ENCODE data around the gene RGS3. TPM values are rescaled to one million over a fixed set of nuclear protein-coding genes. Genes with fewer than 3 reads are reported as not detected.

The RGS3 gene
- total RNA-seq, 2 donors from 2014 or later: 36.5 to 48.2 TPM

- no peak for ATAC-seq (replicated peaks in 1 of 2)
- H3K27me3 Mint-ChIP-seq (ENCODE audit: low read depth): no peaks in the 10 kb centered on the region
- H3K9me3 Mint-ChIP-seq: no peaks in the 10 kb centered on the region
- no peaks in the 10 kb centered on the region for H3K36me3 Mint-ChIP-seq (ENCODE audit: insufficient read depth in 2 of 2)
- no peak overlapping the region for H3K27ac Mint-ChIP-seq
- no peak overlapping the region for H3K4me3 Mint-ChIP-seq
- peaks cover 44% of the 10 kb centered on the region for H3K4me1 Mint-ChIP-seq (ENCODE audit: low read depth)
- DNase-seq: no peak
These were observed 111.1 kb downstream of the RGS3 start for GRCh38 chr9:113574441-113575262.

- peak overlapping the region; percentile 21 for H3K27ac Mint-ChIP-seq
- ATAC-seq (replicated peaks in 1 of 2) (no peak), DNase-seq (no peak)
- no peaks in the 10 kb centered on the region for H3K27me3 Mint-ChIP-seq (ENCODE audit: low read depth)
- H3K9me3 Mint-ChIP-seq: no peaks in the 10 kb centered on the region
- peaks cover 66% of the 10 kb centered on the region for H3K4me1 Mint-ChIP-seq (ENCODE audit: low read depth)
- H3K4me3 Mint-ChIP-seq: peak overlapping the region; percentile 66 to 87
- H3K36me3 Mint-ChIP-seq (ENCODE audit: insufficient read depth in 2 of 2): no peaks in the 10 kb centered on the region
These were observed 114.2 kb downstream of the RGS3 start for GRCh38 chr9:113577525-113578261.

- Mint-ChIP-seq H3K27ac (peak overlapping the region; percentile 62), H3K36me3 (ENCODE audit: insufficient read depth in 2 of 2) (peaks cover 0 to 5% of the 10 kb centered on the region in 2 donors), H3K4me3 (peak overlapping the region; percentile 66 to 87), H3K9me3 (no peaks in the 10 kb centered on the region), H3K27me3 (ENCODE audit: low read depth) (no peaks in the 10 kb centered on the region), H3K4me1 (ENCODE audit: low read depth) (peaks cover 72% of the 10 kb centered on the region)
- DNase-seq (peak; percentile 9 to 20), ATAC-seq (replicated peaks in 1 of 2) (peak in 1 of 2 donors; percentile 0)
These were observed 114.8 kb downstream of the RGS3 start for GRCh38 chr9:113578279-113578865.

GRCh38 chr9:113578882-113579282 lies 115.4 kb downstream of the RGS3 start:
- peak overlapping the region; percentile 62 for H3K27ac Mint-ChIP-seq
- peaks cover 76% of the 10 kb centered on the region for H3K4me1 Mint-ChIP-seq (ENCODE audit: low read depth)
- no peaks in the 10 kb centered on the region for H3K27me3 Mint-ChIP-seq (ENCODE audit: low read depth)
- DNase-seq (peak; percentile 92 to 93), ATAC-seq (replicated peaks in 1 of 2) (peak; percentile 77)
- no peaks in the 10 kb centered on the region for H3K9me3 Mint-ChIP-seq
- peaks cover 0 to 9% of the 10 kb centered on the region in 2 donors for H3K36me3 Mint-ChIP-seq (ENCODE audit: insufficient read depth in 2 of 2)
- H3K4me3 Mint-ChIP-seq: peak overlapping the region; percentile 66 to 87

- Mint-ChIP-seq H3K27ac (peak overlapping the region; percentile 92), H3K27me3 (ENCODE audit: low read depth) (no peaks in the 10 kb centered on the region), H3K4me1 (ENCODE audit: low read depth) (peaks cover 76% of the 10 kb centered on the region), H3K9me3 (no peaks in the 10 kb centered on the region), H3K4me3 (peak overlapping the region; percentile 66 to 87), H3K36me3 (ENCODE audit: insufficient read depth in 2 of 2) (peaks cover 0 to 9% of the 10 kb centered on the region in 2 donors)
- peak; percentile 39 to 41 for DNase-seq
- ATAC-seq (replicated peaks in 1 of 2): peak; percentile 5 to 12
These were observed 115.9 kb downstream of the RGS3 start for GRCh38 chr9:113579283-113580040.

GRCh38 chr9:113580041-113580953 lies 116.8 kb downstream of the RGS3 start:
- DNase-seq: peak; percentile 83
- Mint-ChIP-seq H3K4me3 (peak overlapping the region; percentile 66 to 87), H3K27me3 (ENCODE audit: low read depth) (no peaks in the 10 kb centered on the region), H3K36me3 (ENCODE audit: insufficient read depth in 2 of 2) (peaks cover 0 to 11% of the 10 kb centered on the region in 2 donors), H3K9me3 (no peaks in the 10 kb centered on the region), H3K27ac (peak overlapping the region; percentile 92), H3K4me1 (ENCODE audit: low read depth) (peaks cover 82% of the 10 kb centered on the region)
- ATAC-seq (replicated peaks in 1 of 2): peak; percentile 53

GRCh38 chr9:113580954-113581311 lies 117.4 kb downstream of the RGS3 start:
- no peaks in the 10 kb centered on the region for H3K27me3 Mint-ChIP-seq (ENCODE audit: low read depth)
- peaks cover 0 to 13% of the 10 kb centered on the region in 2 donors for H3K36me3 Mint-ChIP-seq (ENCODE audit: insufficient read depth in 2 of 2)
- no peaks in the 10 kb centered on the region for H3K9me3 Mint-ChIP-seq
- DNase-seq: no peak
- peaks cover 89% of the 10 kb centered on the region for H3K4me1 Mint-ChIP-seq (ENCODE audit: low read depth)
- H3K4me3 Mint-ChIP-seq: peak overlapping the region; percentile 66 to 87
- peak overlapping the region; percentile 91 for H3K27ac Mint-ChIP-seq
- no peak for ATAC-seq (replicated peaks in 1 of 2)

- Mint-ChIP-seq H3K9me3 (no peaks in the 10 kb centered on the region), H3K4me1 (ENCODE audit: low read depth) (peaks cover 98% of the 10 kb centered on the region), H3K4me3 (peak overlapping the region; percentile 66 to 87), H3K27ac (peak overlapping the region; percentile 52), H3K27me3 (ENCODE audit: low read depth) (no peaks in the 10 kb centered on the region), H3K36me3 (ENCODE audit: insufficient read depth in 2 of 2) (peaks cover 0 to 13% of the 10 kb centered on the region in 2 donors)
- ATAC-seq (replicated peaks in 1 of 2): peak; percentile 66 to 72
- peak; percentile 84 to 86 for DNase-seq
These were observed 118.6 kb downstream of the RGS3 start for GRCh38 chr9:113581865-113582697.

GRCh38 chr9:113582698-113583200 lies 119.2 kb downstream of the RGS3 start:
- H3K36me3 Mint-ChIP-seq (ENCODE audit: insufficient read depth in 2 of 2): peaks cover 0 to 13% of the 10 kb centered on the region in 2 donors

GRCh38 chr9:113583511-113584427 lies 120.2 kb downstream of the RGS3 start:
- Mint-ChIP-seq H3K27me3 (ENCODE audit: low read depth) (no peaks in the 10 kb centered on the region), H3K36me3 (ENCODE audit: insufficient read depth in 2 of 2) (peaks cover 0 to 13% of the 10 kb centered on the region in 2 donors), H3K9me3 (no peaks in the 10 kb centered on the region), H3K4me3 (peak overlapping the region; percentile 7 to 31), H3K4me1 (ENCODE audit: low read depth) (peaks cover 91% of the 10 kb centered on the region), H3K27ac (no peak overlapping the region)
- DNase-seq (no peak), ATAC-seq (replicated peaks in 1 of 2) (no peak)

More at GRCh38 chr9:113582698-113583200, 119.2 kb downstream of the RGS3 start:
- no peak for DNase-seq
- Mint-ChIP-seq H3K4me1 (ENCODE audit: low read depth) (peaks cover 92% of the 10 kb centered on the region), H3K4me3 (peak overlapping the region; percentile 66 to 87), H3K27me3 (ENCODE audit: low read depth) (no peaks in the 10 kb centered on the region), H3K27ac (peak overlapping the region; percentile 56), H3K9me3 (no peaks in the 10 kb centered on the region)
- ATAC-seq (replicated peaks in 1 of 2): no peak

All from activated T-cell treated with anti-CD3 and anti-CD28 coated beads, Interleukin-2, amount 50 U/mL, for 72 hours (primary cell).